HT1080 (cell line): ENCODE results near the gene CACNA2D3. TPM values are rescaled to one million over a fixed set of nuclear protein-coding genes. Genes with fewer than 3 reads are reported as not detected.

ENCODE experiments used
- DNase-seq: peaks from one replicate; pipeline ENCODE4 v3.0.0-alpha.2; 2015; ENCODE audit warnings: low read depth
- total RNA-seq: library from RNA; depleted of rRNA; stranded (reverse); fragments of >200 nt; shearing (Covaris generic); gene quantifications from 2 replicates; pipeline ENCODE4 v1.2.3, GENCODE V29; 2014

Gene CACNA2D3
- total RNA-seq, 1 experiment from 2014 or later: 0.14 TPM

DNA sequence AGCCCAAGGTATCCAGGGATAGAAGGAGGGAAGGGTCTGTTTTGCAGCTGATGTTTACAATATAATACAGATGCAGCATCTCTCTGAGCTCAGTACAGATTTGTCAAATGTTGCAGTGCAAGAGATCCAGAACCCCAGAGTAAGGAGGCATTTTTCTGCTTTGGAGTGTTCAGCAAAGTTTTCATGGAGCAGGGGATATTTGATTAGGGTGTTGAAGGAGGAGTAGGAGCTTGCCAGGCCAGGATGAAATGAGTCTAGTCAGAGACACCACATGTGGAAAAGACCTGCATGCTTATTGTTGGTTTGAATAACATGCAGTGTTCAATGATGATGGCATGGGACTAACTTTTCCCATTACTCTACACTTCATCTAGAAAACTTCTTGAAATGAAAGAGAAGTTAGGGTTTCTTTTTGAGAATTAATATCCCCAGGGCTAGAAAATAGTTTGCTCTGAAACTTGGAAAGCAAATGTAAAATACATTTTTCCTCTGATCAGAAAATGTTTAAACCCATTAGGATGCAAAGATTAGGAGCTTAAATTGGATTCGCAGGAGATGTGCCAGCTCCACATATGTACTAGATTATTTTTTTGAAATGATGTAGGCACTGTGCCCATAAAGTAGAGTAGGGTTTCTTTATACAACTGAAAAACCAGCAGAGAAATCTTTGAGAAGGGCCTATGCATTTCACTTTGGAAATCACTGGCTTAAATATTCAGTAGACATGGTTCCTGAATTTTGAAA is 243.8 kb downstream of the CACNA2D3 start:
- no peak for DNase-seq

DNA sequence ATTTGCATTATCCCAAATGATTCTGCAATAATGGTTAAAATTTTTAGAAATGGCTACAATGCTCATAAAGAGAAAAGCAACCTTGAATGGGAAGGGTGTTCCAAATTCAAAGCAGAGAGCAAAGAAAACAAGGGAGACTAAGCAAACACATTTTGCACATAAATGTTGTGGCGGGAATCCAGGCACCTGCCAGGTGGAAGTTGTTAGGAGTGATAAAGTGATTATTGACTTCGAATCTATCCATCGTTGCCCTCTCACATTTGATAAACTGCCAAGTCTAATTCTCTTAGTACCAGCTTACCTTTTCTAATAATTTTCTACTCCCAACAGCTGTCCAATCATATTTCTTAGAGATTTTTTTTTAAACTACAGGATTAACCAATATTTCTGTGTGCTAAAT is 244.5 kb downstream of the CACNA2D3 start:
- no peak for DNase-seq

GRCh38 chr3:54372232-54372631 is 249.9 kb downstream of the CACNA2D3 start:
- DNase-seq: no peak

DNA sequence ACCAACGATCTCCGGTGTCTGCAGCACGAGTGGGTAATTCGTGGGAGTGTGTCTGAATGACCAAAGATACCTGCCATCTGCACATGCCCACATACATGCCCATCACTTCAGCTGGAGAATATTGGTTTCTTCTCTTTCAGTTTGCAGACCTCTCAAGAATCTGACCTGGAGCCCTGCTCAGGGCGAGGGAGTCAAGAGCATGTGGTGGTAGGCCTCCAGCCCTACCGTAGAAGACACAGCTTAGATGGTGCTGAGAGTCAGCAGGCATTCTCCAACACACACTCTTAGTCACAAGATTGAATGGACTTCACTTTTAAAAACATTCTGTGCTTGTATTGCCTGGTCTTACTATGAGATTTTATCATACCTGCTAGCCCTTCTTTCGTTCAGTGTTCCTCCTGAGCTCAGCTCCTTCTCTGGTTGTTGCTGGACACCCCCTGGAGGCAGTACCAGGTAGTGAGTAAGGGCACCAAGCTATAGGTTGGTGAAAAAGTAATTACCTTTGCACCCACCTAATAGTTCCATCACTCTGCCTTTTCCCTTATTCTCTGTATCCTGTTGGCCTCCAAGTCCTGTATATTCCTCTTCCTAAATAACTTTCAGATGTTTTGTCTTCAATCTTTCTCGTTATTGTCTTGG is 252.0 kb downstream of the CACNA2D3 start:
- no peak for DNase-seq

DNA sequence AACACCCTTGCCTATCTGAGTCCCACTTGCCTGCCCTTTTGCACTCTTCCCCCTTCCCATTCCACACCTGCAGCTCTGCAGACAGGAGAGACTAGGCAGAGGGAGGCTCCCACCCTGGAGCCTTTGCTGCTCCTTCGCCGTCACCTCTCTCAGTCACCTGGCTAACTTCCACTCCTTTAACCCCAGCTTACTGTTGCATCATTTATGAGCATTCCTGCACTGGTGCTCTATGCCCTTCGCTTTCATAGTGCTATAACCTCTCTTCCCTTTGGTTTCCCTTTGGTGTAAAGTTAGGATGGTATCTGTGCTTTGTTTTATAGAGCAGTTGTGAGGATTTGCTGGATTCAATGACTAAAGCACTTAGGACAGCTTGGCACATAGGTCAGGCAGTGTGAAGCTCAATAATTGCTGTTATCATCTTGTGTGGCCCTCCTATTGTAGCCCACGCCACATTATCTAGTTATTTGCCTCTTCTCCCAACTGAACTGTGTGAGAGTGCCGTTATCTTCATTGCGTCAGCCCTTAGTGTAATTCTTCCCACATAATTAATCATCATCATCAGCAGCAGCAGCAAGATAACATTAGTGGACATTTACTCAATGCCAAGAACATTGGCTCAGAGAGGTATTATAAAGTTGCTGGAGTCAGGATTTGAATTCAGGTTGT is 253.9 kb downstream of the CACNA2D3 start:
- no peak for DNase-seq

GRCh38 chr3:54376939-54377578 is 254.7 kb downstream of the CACNA2D3 start:
- no peak for DNase-seq

- no peak for DNase-seq
Measured at GRCh38 chr3:54378184-54378583, 255.8 kb downstream of the CACNA2D3 start.

DNA sequence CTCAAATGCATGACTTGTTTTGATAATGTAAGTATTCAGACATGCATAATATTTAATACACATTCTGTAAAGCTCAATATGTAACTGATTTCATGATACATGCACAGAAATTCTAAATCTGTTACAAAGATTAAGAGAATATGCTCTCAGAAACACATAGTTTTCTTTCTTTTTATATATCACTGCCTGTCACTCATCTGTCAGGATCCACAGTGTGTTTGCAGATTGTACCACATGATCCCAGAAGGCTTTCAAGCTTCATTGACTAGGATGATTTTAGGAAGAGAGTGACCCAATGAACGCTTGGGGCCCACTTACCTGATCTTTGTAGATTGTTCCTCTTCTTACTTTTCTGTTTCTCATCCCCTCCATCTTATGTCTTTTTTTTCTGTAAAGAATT is 261.9 kb downstream of the CACNA2D3 start:
- no peak for DNase-seq

DNA sequence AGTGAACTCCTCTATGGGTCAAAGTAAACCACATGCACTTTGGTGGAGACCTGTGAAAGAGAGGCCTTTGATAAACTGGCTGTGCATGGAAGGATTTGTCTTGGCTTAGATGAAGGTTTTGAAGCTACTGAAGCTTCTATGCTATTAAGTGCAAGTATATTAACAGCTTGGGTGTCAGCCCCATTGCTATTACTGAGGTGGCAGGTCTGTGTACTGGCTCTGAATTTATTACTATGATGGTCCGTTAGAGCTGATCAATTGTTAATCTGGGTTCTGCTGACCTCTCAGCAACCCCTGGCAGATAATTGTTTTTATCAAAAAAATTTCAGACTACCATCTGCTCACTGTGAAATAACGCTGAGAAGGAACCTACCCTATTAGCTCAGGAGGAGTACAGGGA is 268.2 kb downstream of the CACNA2D3 start:
- no peak for DNase-seq

DNA sequence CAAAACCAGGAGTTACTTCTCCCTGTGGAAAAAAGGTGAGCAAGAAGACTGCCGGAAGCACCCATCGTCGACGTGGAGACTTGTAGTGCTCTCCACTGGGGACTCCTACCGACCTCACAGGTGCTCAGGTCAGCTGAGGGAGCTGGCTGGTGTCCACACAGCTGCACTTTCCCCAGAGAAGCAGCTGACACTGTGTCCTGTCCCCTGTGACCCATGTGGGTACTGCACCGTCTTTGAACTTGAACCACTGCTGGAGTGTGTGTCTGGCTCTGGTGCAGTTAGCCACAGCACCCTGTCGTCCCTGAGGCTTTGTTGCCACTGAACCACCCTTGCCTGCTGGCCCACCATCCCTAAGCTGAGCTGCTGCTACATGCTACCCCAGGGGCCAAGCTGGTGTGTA is 270.8 kb downstream of the CACNA2D3 start:
- no peak for DNase-seq

DNA sequence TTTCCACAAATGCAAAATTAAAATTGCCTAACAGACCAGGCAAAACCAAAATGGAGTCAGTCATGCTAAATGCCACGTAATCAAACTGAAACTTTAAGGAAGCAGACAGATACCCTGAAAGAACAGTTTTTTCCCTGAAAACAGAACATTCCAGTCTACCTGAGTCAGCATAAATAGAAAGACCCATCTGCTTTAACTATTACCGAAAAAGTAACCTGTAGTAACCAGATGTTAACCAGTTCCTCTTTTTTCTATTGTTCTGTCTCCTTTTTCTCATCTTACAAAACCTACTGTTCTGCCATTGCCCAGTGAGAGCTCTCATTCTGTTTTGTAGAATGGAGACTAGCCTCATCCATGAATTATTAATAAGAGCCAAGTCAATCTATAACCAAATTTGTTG is 286.0 kb downstream of the CACNA2D3 start:
- DNase-seq: no peak

DNA sequence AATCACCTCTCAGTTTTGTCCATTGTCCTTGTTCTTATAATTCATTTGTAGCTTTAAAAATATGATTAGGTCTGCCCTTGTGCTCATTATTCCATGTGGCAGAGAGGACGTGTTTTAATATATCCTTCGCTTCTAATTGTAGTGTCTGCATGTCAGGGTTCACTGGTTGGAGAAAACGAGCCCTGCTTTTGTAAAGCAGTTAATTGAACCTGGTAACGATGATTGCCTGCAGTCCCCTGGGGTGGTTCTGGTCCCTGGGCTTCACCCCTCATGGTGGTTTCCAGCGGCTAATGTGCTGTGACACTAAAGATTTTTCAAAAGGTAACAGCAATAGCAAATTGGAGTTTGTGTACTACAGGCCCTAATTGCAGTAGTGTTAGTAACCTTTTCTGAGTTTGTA is 299.6 kb downstream of the CACNA2D3 start:
- DNase-seq: no peak

GRCh38 chr3:54424292-54424691 is 301.9 kb downstream of the CACNA2D3 start:
- no peak for DNase-seq

GRCh38 chr3:54426381-54426780 is 304.0 kb downstream of the CACNA2D3 start:
- no peak for DNase-seq

- no peak for DNase-seq
Measured at GRCh38 chr3:54427501-54427900, 305.1 kb downstream of the CACNA2D3 start.

DNA sequence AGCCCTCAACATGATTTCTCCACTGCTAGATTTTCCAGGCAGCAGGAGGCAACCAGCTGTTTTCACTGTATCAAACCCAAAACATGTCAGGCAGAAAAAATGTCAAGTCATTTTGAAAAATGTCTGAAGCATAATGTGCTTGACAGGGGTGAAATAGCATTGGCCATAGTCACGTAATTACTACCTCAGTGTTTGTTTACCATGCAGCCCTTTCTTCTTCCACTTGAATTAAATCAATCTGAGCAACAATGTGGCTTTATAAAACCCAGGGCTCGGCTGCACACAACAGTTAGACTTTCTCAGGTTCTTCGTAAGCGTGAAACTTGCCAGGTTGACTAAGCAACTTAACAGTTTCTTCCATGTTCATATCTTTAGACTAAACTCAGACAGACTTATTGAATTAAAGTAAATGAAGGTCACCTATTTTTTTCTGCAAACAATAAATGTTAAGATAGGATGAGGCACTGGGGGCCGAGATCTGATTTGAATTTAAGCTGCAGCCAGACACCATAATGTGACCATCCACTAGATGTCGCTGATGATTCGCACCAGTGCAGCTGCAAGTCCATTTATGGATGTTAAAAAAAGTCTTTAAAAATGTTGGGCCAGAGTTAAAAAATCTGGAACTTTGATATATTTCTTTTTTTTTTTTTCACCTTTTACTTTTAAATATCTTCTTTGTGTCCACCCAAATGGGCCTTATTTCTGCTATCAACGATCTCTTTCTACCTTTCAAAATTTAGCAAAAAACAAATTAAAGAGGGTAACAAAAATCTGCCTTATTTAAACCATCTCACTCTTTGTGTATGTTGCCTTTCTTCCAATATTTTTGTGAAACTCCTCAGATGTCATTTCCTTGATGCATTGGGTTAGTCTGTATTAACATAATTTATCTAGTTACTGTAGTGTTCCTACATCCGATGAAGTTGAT is 305.9 kb downstream of the CACNA2D3 start:
- DNase-seq: peak; percentile 18

DNA sequence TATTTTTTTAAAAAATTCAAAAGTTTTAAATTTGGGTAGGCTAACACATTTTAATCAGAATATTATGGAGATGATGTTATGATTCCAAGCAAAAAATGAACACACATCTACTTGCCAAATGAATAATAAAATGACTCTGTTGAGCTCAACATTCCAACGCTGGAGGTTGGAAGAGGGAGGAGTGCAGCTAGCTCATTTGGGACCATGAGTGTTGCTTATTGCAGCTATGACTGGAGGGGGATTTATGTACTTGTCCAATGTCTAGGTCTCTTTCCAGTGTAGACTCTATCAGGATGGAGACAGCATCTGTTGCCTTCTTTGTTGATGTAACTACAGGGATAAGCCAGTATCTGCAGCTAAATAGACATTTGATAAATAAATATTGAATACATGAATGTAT is 310.6 kb downstream of the CACNA2D3 start:
- DNase-seq: no peak

- peak; percentile 28 for DNase-seq
Measured at GRCh38 chr3:54433846-54434245, 311.5 kb downstream of the CACNA2D3 start.

GRCh38 chr3:54434756-54435155 is 312.4 kb downstream of the CACNA2D3 start:
- DNase-seq: no peak

GRCh38 chr3:54437271-54437670 is 314.9 kb downstream of the CACNA2D3 start:
- DNase-seq: no peak

- DNase-seq: no peak
Measured at GRCh38 chr3:54443561-54444161, 321.3 kb downstream of the CACNA2D3 start.
